H1 (cell line): ENCODE data around the gene HDDC3. TPM values are rescaled to one million over a fixed set of nuclear protein-coding genes. Genes with fewer than 3 reads are reported as not detected.

ENCODE experiments used
- CTCF ChIA-PET: fragments of 300-600 bp; sonication (Branson Sonifier 250); formaldehyde crosslinking; loops from one replicate; lab custom pipeline; 2021; ENCODE audit not compliant: partially characterized antibody; lab: Charles Lee
- POLR2A ChIA-PET: fragments of 300-600 bp; sonication (Branson Sonifier 250); formaldehyde crosslinking; loops from one replicate; lab custom pipeline; 2021; ENCODE audit warnings: inconsistent platforms; ENCODE audit not compliant: partially characterized antibody; lab: Charles Lee
- DNase-seq, 2 experiments: peaks; one replicate each; pipeline versions ENCODE4 v3.0.0 to v3.0.0-alpha.2; 2010 to 2022; ENCODE audit warnings: low spot score in 2 of 2, low read depth in 1 of 2, mixed read lengths in 1 of 2
- FAIRE-seq: peaks from 2 replicates; lab custom pipeline; 2011; peaks lifted over from hg19 to GRCh38; lab: Jason Lieb, UNC
- H2AFZ ChIP-seq: 2 replicates; pipeline ENCODE4 v1.8.1; 2012; ENCODE audit warnings: low read length, inconsistent platforms
- H2AK5ac ChIP-seq: 2 replicates; pipeline ENCODE4 v1.6.1; 2013; ENCODE audit warnings: low read depth, low read length
- H2BK120ac ChIP-seq: replicated peaks from 2 replicates; pipeline ENCODE3; 2013; ENCODE audit warnings: low read depth, low read length, inconsistent platforms
- H2BK12ac ChIP-seq: 2 replicates; pipeline ENCODE4 v1.6.1; 2013; ENCODE audit warnings: low read depth, low read length
- H2BK15ac ChIP-seq: 2 replicates; pipeline ENCODE4 v1.6.1; 2013; ENCODE audit warnings: low read length
- H2BK20ac ChIP-seq: 2 replicates; pipeline ENCODE4 v1.6.1; 2013; ENCODE audit warnings: low read length
- H2BK5ac ChIP-seq: 2 replicates; pipeline ENCODE4 v1.6.1; 2013; ENCODE audit warnings: low read depth, low read length
- H3K14ac ChIP-seq: 2 replicates; pipeline ENCODE4 v1.6.1; 2013; ENCODE audit warnings: inconsistent platforms; ENCODE audit not compliant: insufficient read length
- H3K18ac ChIP-seq: 2 replicates; pipeline ENCODE4 v1.6.1; 2013; ENCODE audit warnings: low read length; ENCODE audit errors: extremely low read depth
- H3K23ac ChIP-seq: 2 replicates; pipeline ENCODE4 v1.6.1; 2013; ENCODE audit warnings: inconsistent platforms; ENCODE audit not compliant: insufficient read length
- H3K23me2 ChIP-seq: 2 replicates; pipeline ENCODE4 v1.6.1; 2013; ENCODE audit warnings: low read depth, low read length
- H3K27ac ChIP-seq: 2 replicates; pipeline ENCODE4 v1.6.1; 2011; ENCODE audit warnings: low read depth, low read length, inconsistent platforms
- H3K27me3 ChIP-seq, 4 experiments: replicated peaks in 1 of 4; 1 replicate in 1 of 4; 2 replicates in 3 of 4; pipeline versions ENCODE4 v1.6.1 to v1.8.1; 2011 to 2013; ENCODE audit warnings: low read length in 3 of 4, mild to moderate bottlenecking in 3 of 4, inconsistent platforms in 2 of 4, mixed read lengths in 2 of 4, moderate library complexity in 1 of 4; ENCODE audit not compliant: control insufficient read depth in 3 of 4, insufficient read depth in 3 of 4; ENCODE audit errors: extremely low read depth in 1 of 4
- H3K36me3 ChIP-seq, 4 experiments: 2 replicates each; pipeline versions ENCODE4 v1.6.1 to v1.8.1; 2011 to 2013; ENCODE audit warnings: mild to moderate bottlenecking in 4 of 4, low read length in 3 of 4, moderate library complexity in 2 of 4, control low read depth in 1 of 4, inconsistent platforms in 1 of 4; ENCODE audit not compliant: insufficient read depth in 4 of 4, control insufficient read depth in 2 of 4
- H3K4ac ChIP-seq: replicated peaks from 2 replicates; pipeline ENCODE3; 2013; ENCODE audit warnings: low read length, low read depth, mixed read lengths, inconsistent platforms; ENCODE audit not compliant: insufficient read length
- H3K4me1 ChIP-seq, 4 experiments: replicated peaks in 1 of 4; 1 replicate in 1 of 4; 2 replicates in 3 of 4; pipeline versions ENCODE4 v1.6.1 to v1.8.1; 2011 to 2013; ENCODE audit warnings: low read length in 3 of 4, inconsistent platforms in 2 of 4, mixed read lengths in 1 of 4; ENCODE audit not compliant: insufficient read depth in 4 of 4, control insufficient read depth in 3 of 4
- H3K4me2 ChIP-seq, 2 experiments: 2 replicates each; pipeline versions ENCODE4 v1.6.1 to v1.8.1; 2011 to 2013; ENCODE audit warnings: low read depth in 2 of 2, low read length in 2 of 2, control low read depth in 1 of 2, inconsistent platforms in 1 of 2, mild to moderate bottlenecking in 1 of 2; ENCODE audit not compliant: insufficient read depth in 1 of 2
- H3K4me3 ChIP-seq, 4 experiments: fragments of 200-600, 300-600 bp in 1 of 4; sonication (generic), shearing (Covaris generic), sonication (Bioruptor Twin) in 1 of 4; 2 replicates each; pipeline versions ENCODE4 v1.5.1 to v1.8.1; 2011 to 2016; ENCODE audit warnings: low read length in 4 of 4, low read depth in 3 of 4, control low read depth in 2 of 4, inconsistent platforms in 2 of 4, mild to moderate bottlenecking in 2 of 4, mixed read lengths in 1 of 4, moderate library complexity in 1 of 4; ENCODE audit not compliant: insufficient read depth in 2 of 4; ENCODE audit errors: extremely low read depth in 1 of 4
- H3K56ac ChIP-seq: replicated peaks from 2 replicates; pipeline ENCODE3; 2013; ENCODE audit warnings: low read depth, mild to moderate bottlenecking, mixed read lengths, low read length, inconsistent platforms; ENCODE audit not compliant: insufficient read length
- H3K79me1 ChIP-seq: 2 replicates; pipeline ENCODE4 v1.6.1; 2013; ENCODE audit warnings: low read depth, low read length, control low read depth
- H3K79me2 ChIP-seq, 2 experiments: 2 replicates each; pipeline versions ENCODE4 v1.6.1 to v1.8.1; 2012 to 2013; ENCODE audit warnings: low read length in 2 of 2, mild to moderate bottlenecking in 2 of 2, inconsistent platforms in 1 of 2; ENCODE audit not compliant: insufficient read depth in 2 of 2, control insufficient read depth in 1 of 2
- H3K9ac ChIP-seq, 4 experiments: replicated peaks in 1 of 4; 1 replicate in 1 of 4; 2 replicates in 3 of 4; pipeline versions ENCODE4 v1.6.1 to v1.8.1; 2011 to 2013; ENCODE audit warnings: low read depth in 3 of 4, low read length in 3 of 4, control low read depth in 2 of 4, mild to moderate bottlenecking in 2 of 4, moderate library complexity in 2 of 4, inconsistent platforms in 1 of 4; ENCODE audit errors: extremely low read depth in 1 of 4
- H3K9me3 ChIP-seq, 2 experiments: 2 replicates each; pipeline versions ENCODE4 v1.6.1 to v1.8.1; 2012 to 2013; ENCODE audit warnings: mild to moderate bottlenecking in 2 of 2, moderate library complexity in 2 of 2, control low read depth in 1 of 2, inconsistent platforms in 1 of 2, low read depth in 1 of 2, low read length in 1 of 2, mixed read lengths in 1 of 2; ENCODE audit not compliant: insufficient read depth in 2 of 2
- H4K20me1 ChIP-seq, 2 experiments: replicated peaks in 1 of 2; 2 replicates each; pipeline versions ENCODE3 to v1.8.1; 2011 to 2013; ENCODE audit warnings: inconsistent platforms in 2 of 2, low read length in 2 of 2, mild to moderate bottlenecking in 1 of 2; ENCODE audit not compliant: insufficient read depth in 2 of 2, control insufficient read depth in 1 of 2
- H4K5ac ChIP-seq: 2 replicates; pipeline ENCODE4 v1.6.1; 2013; ENCODE audit warnings: low read length, low read depth, mixed read lengths, inconsistent platforms; ENCODE audit not compliant: insufficient read length
- H4K8ac ChIP-seq: 2 replicates; pipeline ENCODE4 v1.8.0; 2013; ENCODE audit warnings: mild to moderate bottlenecking, moderate library complexity, low read length, inconsistent platforms; ENCODE audit not compliant: insufficient read depth; ENCODE audit errors: extremely low read depth
- H4K91ac ChIP-seq: replicated peaks from 2 replicates; pipeline ENCODE3; 2013; ENCODE audit warnings: low read length, mixed read lengths, inconsistent platforms; ENCODE audit not compliant: insufficient read length
- CREB1 ChIP-seq: IDR thresholded peaks from 2 replicates; pipeline ENCODE4 v1.6.1; 2012; ENCODE audit warnings: inconsistent platforms
- HDAC2 ChIP-seq, 2 experiments: fragments of 300-600 bp in 1 of 2; sonication (generic) in 1 of 2; IDR thresholded peaks; 2 replicates each; pipeline ENCODE4 v1.6.1; 2011 to 2012; ENCODE audit warnings: low read depth in 2 of 2, low read length in 2 of 2, mild to moderate bottlenecking in 2 of 2, moderate library complexity in 2 of 2, borderline replicate concordance in 1 of 2, inconsistent platforms in 1 of 2
- HDAC6 ChIP-seq: IDR thresholded peaks from one replicate; pipeline ENCODE4 v1.7.1; 2012; ENCODE audit warnings: low read depth, mild to moderate bottlenecking, inconsistent platforms, low read length, moderate library complexity
- JUN ChIP-seq: IDR thresholded peaks from 2 replicates; pipeline ENCODE4 v1.6.1; 2011; ENCODE audit warnings: low read depth, mild to moderate bottlenecking, improper control_type of control experiment, low read length
- JUND ChIP-seq: IDR thresholded peaks from 2 replicates; pipeline ENCODE4 v1.6.1; 2011; ENCODE audit warnings: mild to moderate bottlenecking, improper control_type of control experiment, low read length
- NANOG ChIP-seq: IDR thresholded peaks from 2 replicates; pipeline ENCODE4 v1.6.1; 2011; ENCODE audit warnings: low read length, low read depth, mild to moderate bottlenecking, inconsistent platforms; ENCODE audit not compliant: insufficient read depth, poor library complexity, severe bottlenecking
- TBP ChIP-seq: IDR thresholded peaks from 2 replicates; pipeline ENCODE4 v1.6.1; 2011; ENCODE audit warnings: low read depth, low read length, improper control_type of control experiment
- WGBS, 2 experiments: shearing (Covaris generic) in 1 of 2; methylation state at CpG; one replicate each; pipeline versions ENCODE4 v1.1.6 to v1.1.7; 2013 to 2015; ENCODE audit warnings: low lambda C conversion rate in 2 of 2, mixed read lengths in 2 of 2, inconsistent platforms in 1 of 2, low coverage in 1 of 2, missing lambda C conversion rate in 1 of 2; ENCODE audit not compliant: insufficient replicate concordance in 2 of 2, insufficient coverage in 1 of 2, insufficient read length in 1 of 2; ENCODE audit errors: extremely low coverage in 1 of 2, missing lambda C conversion rate in 1 of 2; 5-methylcytosine and 5-hydroxymethylcytosine counted together
- polyA plus RNA-seq, 7 experiments: library from polyadenylated mRNA; depleted of rRNA in 3 of 7; stranded (reverse) in 5 of 7; unstranded in 2 of 7; fragments of >200 nt in 5 of 7; fragments of 200-250 nt in 2 of 7; gene quantifications; 1 replicate in 5 of 7; 2 replicates in 1 of 7; 4 replicates in 1 of 7; pipeline versions ENCODE4 v1.2.1 to v1.2.3, GENCODE V29; 2011 to 2013; ENCODE audit warnings: missing spikeins in 2 of 7, mixed read lengths in 2 of 7
- total RNA-seq: library from RNA; stranded (reverse); fragmentation: NEBNext Ultra II Directional; extraction: Animal tissue kit (Norgen Biotek cat#: 25700); gene quantifications from 2 replicates; pipeline ENCODE4 v1.2.1, GENCODE V29; 2021
- TF ChIP-seq, protein P1 (sequence below): IDR thresholded peaks from 2 replicates; pipeline ENCODE4 v1.6.1; 2012; ENCODE audit warnings: inconsistent platforms
- TF ChIP-seq, protein P2 (sequence below): IDR thresholded peaks from 2 replicates; pipeline ENCODE4 v1.6.1; 2012; ENCODE audit warnings: low read length, inconsistent platforms

HDDC3 gene
- total and polyA plus RNA-seq, 2 of the 8 experiments (the other 6 are each of a cell fraction or from before 2014, with no cell fraction given) = 16.3 to 16.5 TPM

- Histone ChIP-seq H3K4me1 (peaks cover 0 to 2% (median 0%) of the 10 kb centered on the region in 4 experiments; a peak in 1 of 7 replicates), H2AFZ (no peak overlapping the region), H4K5ac (no peak overlapping the region), H3K36me3 (peaks cover 0 to 2% (median 0%) of the 10 kb centered on the region in 4 experiments; a peak in 2 of 8 replicates), H3K18ac (no peak overlapping the region), H4K91ac (no peak overlapping the region), H3K79me2 (no peaks in the 10 kb centered on the region), H4K20me1 (peaks cover 0 to 3% of the 10 kb centered on the region in 2 experiments), H2BK15ac (no peak overlapping the region), H3K9ac (no peak overlapping the region; a peak in 2 of 7 replicates), H3K4me2 (no peak overlapping the region), H2BK20ac (no peak overlapping the region), H3K14ac (no peak overlapping the region), H3K23ac (no peak overlapping the region), H2AK5ac (no peak overlapping the region), H3K23me2 (no peaks in the 10 kb centered on the region), H3K27me3 (no peaks in the 10 kb centered on the region), H2BK5ac (no peak overlapping the region), H3K79me1 (no peaks in the 10 kb centered on the region), H2BK12ac (no peak overlapping the region; the same call in 1 of the 2 replicates), H3K4me3 (no peak overlapping the region), H4K8ac (peak overlapping the region; percentile 25; the same call in 1 of the 2 replicates), H3K4ac (no peak overlapping the region), H3K27ac (no peak overlapping the region), H3K9me3 (no peaks in the 10 kb centered on the region), H2BK120ac (no peak overlapping the region), H3K56ac (no peak overlapping the region)
- CTCF ChIA-PET = interaction anchor here (0.6 to 13.3 kb wide), 7 partner anchors 8 to 125 kb away, joined by 3 to 125 read pairs (median 4); partner anchors contain the start of genes FES, HDDC3, MAN2A2 and UNC45A
- WGBS, 2 experiments = 92% methylated on average over 33 of the region's 33 CpGs; no CpG with 5 or more reads in 1 of the 2 experiments
- POLR2A ChIA-PET = no interaction called here
- FAIRE-seq = no peak
- DNase-seq = no peak
- TF ChIP-seq JUN = no peak
- no peak for TF ChIP-seq JUND
- TF ChIP-seq TBP = no peak
- TF ChIP-seq HDAC2 (IDR thresholded peaks at IDR 0.05; ENCODE audit: borderline replicate concordance in 1 of 2, low read depth in 2 of 2, low read length in 2 of 2) = no peak
- TF ChIP-seq HDAC6 = no peak
- no peak for TF ChIP-seq CREB1
- TF ChIP-seq, protein P1, sequence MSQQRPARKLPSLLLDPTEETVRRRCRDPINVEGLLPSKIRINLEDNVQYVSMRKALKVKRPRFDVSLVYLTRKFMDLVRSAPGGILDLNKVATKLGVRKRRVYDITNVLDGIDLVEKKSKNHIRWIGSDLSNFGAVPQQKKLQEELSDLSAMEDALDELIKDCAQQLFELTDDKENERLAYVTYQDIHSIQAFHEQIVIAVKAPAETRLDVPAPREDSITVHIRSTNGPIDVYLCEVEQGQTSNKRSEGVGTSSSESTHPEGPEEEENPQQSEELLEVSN = no peak
- no peak for TF ChIP-seq NANOG
- TF ChIP-seq, protein P2, sequence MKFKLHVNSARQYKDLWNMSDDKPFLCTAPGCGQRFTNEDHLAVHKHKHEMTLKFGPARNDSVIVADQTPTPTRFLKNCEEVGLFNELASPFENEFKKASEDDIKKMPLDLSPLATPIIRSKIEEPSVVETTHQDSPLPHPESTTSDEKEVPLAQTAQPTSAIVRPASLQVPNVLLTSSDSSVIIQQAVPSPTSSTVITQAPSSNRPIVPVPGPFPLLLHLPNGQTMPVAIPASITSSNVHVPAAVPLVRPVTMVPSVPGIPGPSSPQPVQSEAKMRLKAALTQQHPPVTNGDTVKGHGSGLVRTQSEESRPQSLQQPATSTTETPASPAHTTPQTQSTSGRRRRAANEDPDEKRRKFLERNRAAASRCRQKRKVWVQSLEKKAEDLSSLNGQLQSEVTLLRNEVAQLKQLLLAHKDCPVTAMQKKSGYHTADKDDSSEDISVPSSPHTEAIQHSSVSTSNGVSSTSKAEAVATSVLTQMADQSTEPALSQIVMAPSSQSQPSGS = no peak
Observed at GRCh38 chr15:90893175-90894090, 38.9 kb downstream of the HDDC3 start.
